HG03521 (cell line): ENCODE results near the gene SLC25A18.

Experiments used
- ATAC-seq: cut with Tn5 transposase; IDR thresholded peaks from one replicate; pipeline ENCODE4 v1.9.1; 2021; ENCODE audit warnings: mild to moderate bottlenecking, moderate library complexity; ENCODE audit not compliant: unreplicated experiment

The SLC25A18 gene

GRCh38 chr22:17569971-17570511, 6.7 kb downstream of the SLC25A18 start:
- no peak for ATAC-seq

GRCh38 chr22:17570851-17571631, 7.7 kb downstream of the SLC25A18 start:
- ATAC-seq = no peak

GRCh38 chr22:17575151-17575550, 11.9 kb downstream of the SLC25A18 start:
- no peak for ATAC-seq

GRCh38 chr22:17575681-17576080, 12.4 kb downstream of the SLC25A18 start:
- ATAC-seq = no peak

GRCh38 chr22:17576470-17576869, 13.2 kb downstream of the SLC25A18 start:
- no peak for ATAC-seq

- ATAC-seq = no peak
These were observed 14.9 kb downstream of the SLC25A18 start for GRCh38 chr22:17578136-17578754.

GRCh38 chr22:17579535-17579981, 16.3 kb downstream of the SLC25A18 start:
- no peak for ATAC-seq

GRCh38 chr22:17580441-17581031, 17.2 kb downstream of the SLC25A18 start:
- no peak for ATAC-seq

- ATAC-seq = no peak
These were observed 17.8 kb downstream of the SLC25A18 start for GRCh38 chr22:17581056-17581455.

- ATAC-seq = no peak
These were observed 18.3 kb downstream of the SLC25A18 start for GRCh38 chr22:17581631-17582030.

GRCh38 chr22:17583151-17583550, 19.9 kb downstream of the SLC25A18 start:
- ATAC-seq = no peak

- ATAC-seq = no peak
These were observed 23.6 kb downstream of the SLC25A18 start for GRCh38 chr22:17586831-17587440.

GRCh38 chr22:17587629-17588028, 24.3 kb downstream of the SLC25A18 start:
- ATAC-seq = no peak

GRCh38 chr22:17588606-17589005, 25.3 kb downstream of the SLC25A18 start:
- no peak for ATAC-seq

- ATAC-seq = no peak
These were observed 26.6 kb downstream of the SLC25A18 start for GRCh38 chr22:17589810-17590375.

GRCh38 chr22:17590586-17590985, 27.3 kb downstream of the SLC25A18 start:
- ATAC-seq = no peak

GRCh38 chr22:17592201-17592600, 28.9 kb downstream of the SLC25A18 start:
- no peak for ATAC-seq

- ATAC-seq = no peak
These were observed 32.9 kb downstream of the SLC25A18 start for GRCh38 chr22:17596226-17596625.

- no peak for ATAC-seq
These were observed 33.9 kb downstream of the SLC25A18 start for GRCh38 chr22:17597217-17597616.

- ATAC-seq = no peak
These were observed 35.0 kb downstream of the SLC25A18 start for GRCh38 chr22:17598318-17598717.

- no peak for ATAC-seq
These were observed 37.7 kb downstream of the SLC25A18 start for GRCh38 chr22:17601031-17601430.
